Activated CD4-positive, alpha-beta T cell treated with anti-CD3 and anti-CD28 coated beads, Interleukin-10, Interleukin-2, amounts not matched to agents 100 ng/mL and 50 ng/mL, durations not matched to agents 16 hours and 8 hours (primary cell): ENCODE measurements around the gene KIAA0930.

Experiments used
- DNase-seq: peaks from one replicate; pipeline ENCODE4 v3.0.0-alpha.2; 2020

KIAA0930 gene

DNA sequence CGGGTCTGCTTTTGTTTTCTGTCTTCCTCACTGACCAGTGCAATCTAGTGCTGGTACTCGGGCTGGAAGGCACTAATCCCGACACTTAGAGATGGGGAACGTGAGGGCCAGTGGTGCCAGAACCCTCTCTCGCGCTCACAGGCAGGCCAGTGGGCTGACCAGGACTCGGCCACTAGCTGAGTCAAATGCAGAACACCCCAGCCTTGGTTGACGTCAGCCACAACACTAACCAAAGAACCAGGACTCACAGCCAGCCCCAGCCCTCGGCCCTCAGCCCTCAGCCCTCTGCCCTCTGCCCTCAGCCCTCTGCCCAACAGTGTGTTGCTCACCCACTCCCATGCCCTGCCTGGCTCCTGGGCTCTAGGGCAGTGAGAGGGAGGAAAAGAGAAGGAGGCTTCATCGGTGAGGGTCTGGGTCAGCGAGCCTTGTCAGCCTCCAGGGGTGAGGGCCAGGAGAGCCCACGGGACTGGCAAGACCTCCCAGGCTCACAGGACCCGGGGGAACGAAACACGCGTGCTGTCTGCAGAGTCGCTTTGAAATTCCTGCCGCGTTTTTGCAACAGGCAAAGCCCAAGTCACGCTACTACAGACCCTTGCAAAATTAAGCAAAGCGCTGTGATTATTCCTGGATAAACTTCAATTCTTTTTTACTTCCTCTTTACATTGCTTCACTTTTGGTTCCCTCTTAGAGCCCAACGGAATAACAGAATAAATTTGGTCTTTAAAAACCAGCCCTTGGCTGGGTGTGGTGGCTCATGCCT is 27.5 kb downstream of the KIAA0930 start:
- DNase-seq = no peak

DNA sequence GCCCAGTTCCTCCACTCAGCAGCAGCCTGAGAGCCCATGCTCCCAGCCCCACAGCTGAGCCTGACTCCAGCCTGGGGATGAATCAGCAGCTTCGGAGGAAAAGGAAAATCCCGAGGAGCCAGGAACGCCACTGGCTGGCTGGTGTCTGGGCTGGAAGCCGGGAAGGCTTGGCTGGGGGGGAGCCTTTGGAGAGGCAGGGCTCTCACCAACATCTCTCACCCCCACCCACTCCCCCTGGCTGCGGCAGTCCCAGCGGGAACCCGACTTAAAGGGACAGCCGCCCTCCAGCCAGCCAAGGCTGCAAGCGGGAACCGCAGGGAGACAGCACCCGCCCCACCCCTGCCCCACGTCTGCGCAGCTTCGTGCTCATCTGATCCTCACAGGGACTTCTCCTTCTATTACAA is 28.4 kb downstream of the KIAA0930 start:
- no peak for DNase-seq

DNA sequence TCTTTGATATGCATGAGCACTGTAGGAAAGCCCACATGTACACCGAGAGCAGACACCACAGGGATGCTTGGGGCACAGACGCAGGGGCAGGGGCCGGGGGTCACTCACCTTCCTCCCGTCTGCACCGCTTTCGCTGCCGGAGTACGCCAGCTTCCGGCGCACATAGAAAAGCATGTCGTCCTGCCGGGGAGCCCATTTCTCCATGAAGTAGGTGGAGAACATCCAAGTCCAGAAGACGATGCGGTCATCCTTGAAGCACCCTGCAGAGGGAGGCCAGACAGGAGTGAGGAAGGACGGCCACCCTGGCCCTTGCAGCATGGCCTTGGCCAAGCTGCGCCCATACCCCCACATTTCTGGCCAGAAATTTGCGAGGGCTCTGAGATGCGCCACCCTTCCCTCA is 28.8 kb downstream of the KIAA0930 start:
- no peak for DNase-seq

DNA sequence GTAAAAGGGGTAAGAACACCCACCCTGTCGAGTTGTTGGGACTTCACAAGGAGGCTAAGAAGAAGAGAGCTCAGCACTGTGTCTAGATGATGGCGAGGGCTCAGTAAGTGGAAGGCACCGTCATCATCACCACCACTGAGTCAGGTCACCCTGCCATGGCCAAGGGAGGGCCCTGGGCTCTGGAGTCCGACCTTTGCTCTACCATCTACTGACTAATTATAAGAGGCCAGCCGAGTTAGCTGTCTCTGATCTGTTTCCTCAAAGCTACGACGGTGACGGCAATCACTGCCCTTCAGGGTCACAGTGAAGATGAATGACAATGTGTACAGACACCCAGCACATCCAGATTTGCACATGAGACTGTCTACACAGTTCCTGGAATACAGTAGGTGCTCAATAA is 29.3 kb downstream of the KIAA0930 start:
- DNase-seq = no peak

DNA sequence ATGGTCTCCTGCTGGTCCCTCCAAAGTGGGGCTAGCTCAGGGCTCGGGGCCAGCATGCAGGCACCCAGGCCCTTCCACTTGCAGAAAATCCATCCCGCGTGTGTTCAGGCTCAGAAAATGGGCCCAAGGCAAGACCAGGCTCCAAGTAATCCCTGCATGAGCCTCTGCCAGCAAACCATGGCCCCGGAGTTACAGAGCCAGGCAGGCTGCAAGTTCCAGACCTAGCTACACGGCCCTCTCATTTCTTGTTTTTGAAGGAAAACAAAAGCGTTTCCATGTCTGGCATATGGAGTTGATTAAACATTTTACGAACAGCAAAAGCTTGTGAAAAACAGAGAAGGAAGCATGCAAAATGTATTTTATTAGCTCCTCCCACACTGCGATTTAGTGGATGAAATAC is 29.7 kb downstream of the KIAA0930 start:
- no peak for DNase-seq

DNA sequence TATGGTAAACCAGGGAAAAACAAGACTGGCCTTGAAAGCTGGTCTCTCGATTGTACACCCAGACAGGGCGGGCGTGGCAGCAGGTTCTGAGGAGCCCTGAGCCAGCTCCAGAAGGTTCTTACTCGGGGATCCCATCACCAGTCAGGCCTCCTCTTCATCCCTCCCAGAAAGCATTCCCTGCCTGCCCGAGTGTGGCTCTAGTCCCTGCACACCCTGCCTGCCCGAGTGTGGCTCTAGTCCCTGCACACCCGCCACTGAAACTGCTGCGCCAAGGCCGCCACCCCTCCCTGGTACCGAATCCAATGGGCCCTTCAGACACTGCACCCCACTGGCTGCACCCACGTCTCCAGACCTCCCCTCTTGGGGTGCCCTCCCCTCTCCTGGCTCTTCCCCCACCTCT is 30.1 kb downstream of the KIAA0930 start:
- no peak for DNase-seq

DNA sequence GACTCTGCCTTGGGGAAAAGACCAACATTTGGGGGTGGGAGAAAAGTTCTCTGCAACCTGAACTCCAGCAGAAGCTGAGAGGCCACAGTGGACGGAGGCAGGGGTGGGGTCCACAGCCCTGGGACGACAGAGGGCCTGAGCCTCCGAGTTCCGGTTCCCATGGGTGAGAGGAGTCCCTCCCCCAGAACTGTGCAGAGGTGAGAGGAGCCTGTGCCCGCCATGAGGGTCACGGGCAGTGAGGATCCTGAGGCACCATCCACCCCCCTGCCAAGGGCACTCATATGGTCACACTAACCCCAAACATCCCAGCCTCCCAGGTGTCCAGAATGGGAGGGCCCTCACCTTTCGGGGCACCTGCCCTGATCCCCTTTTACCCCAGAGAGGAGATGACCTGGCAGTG is 30.5 kb downstream of the KIAA0930 start:
- no peak for DNase-seq

DNA sequence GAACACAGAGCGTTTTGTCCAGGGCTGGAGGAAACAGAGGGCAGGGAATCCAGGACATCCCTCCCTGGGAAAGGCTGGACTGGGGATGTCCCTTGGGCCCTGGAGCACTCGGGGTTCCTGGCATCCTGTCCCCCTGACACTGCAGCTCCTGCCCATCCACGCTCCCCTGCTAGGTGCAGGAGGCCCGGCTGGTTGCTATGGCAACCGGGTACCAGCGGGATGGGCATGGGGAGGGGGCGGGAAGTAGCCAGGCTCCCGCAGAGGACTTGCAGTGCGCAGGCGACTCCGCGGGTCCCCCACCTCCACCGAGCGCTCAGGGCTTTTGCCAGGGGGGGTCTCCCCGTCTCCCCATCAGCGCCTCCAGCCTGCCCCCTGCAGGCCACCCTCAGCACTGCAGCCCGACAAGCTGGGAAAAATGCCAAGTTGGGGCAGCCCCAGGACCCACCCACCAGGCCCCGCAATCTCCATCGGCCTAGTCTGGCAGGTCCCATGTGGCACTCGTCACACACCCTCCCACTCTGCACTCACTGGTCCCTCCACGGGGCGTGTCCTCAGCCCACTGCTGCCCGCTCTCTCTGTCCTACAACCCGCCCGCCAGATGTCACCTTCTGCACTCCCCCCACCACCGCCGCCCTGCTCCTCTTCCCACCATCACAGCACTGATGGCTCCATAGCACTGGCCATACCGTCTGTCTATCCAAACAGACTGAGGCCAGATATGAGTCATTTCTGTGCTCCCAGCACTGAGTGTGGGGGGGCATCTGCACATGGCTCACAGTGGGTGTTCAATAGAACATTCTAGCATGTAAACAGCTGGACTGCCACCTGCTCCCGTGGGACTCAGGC is 31.5 kb downstream of the KIAA0930 start:
- peak; percentile 12 for DNase-seq

DNA sequence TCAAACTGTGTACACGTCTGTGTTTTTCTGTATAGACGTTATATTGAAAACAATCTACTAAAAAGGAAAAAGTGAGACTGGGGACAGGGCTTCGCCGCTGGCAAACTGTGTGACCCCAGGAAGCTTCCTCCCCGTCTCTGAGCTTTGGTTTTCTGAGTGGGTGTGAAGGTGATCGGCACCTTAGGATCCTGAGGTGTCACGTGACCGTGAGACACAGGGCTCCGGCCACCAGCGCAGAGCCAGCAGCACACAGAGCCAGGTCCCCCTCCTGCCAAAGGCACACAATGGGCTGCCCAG is 32.0 kb downstream of the KIAA0930 start:
- DNase-seq = no peak

DNA sequence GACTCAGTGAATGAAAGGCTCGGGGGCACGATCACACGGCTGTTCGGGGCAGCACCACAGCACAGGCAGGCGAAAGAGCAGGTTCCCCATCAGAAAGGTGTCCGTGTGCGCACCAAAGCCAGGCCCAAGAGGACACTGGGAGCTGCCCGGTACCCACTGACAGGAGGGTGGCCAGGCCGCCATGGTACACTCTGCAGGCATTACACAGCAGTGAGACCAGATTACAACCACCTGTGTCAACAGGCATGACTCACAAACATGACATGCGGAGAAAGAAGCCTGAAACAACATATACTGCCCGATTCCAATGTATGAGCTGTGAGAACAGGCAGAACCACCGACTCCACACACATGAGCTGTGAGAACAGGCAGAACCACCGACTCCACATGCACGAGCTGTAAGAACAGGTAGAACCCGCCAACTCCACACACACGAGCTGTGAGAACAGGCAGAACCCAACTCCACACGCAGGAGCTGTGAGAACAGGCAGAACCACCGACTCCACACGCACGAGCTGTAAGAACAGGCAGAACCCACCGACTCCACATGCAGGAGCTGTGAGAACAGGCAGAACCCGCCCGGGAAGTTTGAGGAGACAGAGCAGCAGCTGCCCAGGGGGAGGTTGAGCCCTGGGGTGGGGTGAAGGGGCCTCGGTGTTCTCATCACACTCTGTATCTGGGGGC is 32.6 kb downstream of the KIAA0930 start:
- DNase-seq = no peak

DNA sequence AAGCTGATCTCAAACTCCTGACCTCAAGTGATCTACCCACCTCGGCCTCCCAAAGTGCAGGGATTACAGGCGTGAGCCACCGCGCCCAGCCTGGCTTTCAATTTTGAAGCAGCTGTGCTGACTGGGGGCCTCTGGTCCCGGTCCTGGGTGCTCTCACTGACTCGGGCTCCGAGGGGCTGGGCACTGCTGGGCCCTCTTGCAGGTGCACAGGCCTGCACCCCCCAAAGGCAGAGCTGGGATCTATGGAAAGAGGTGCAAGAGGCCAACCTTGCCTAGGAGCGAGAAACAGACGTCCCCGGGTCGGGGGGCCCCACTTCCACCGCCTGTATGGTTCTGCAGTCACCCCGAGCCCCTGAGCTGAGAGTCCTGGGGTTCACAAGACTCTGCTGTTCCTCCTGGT is 33.2 kb downstream of the KIAA0930 start:
- no peak for DNase-seq

DNA sequence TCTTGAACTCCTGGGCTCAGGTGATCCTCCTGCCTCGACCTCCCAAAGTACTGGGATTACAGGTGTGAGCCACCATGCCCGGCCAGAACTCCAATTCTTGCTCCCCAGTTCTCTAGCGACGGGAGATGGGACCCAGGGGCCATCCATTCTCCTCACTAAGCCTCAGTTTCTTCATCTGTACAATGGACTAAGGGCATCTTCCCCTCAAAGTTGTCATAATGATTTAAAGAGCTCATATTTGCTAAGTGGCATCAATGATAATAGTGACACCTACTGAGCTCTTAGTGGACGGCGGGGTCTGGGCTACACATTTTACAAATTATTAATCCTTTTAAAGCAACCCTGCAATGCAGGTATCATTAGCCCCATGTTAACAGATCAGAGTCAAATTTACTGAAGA is 34.5 kb downstream of the KIAA0930 start:
- DNase-seq = no peak

DNA sequence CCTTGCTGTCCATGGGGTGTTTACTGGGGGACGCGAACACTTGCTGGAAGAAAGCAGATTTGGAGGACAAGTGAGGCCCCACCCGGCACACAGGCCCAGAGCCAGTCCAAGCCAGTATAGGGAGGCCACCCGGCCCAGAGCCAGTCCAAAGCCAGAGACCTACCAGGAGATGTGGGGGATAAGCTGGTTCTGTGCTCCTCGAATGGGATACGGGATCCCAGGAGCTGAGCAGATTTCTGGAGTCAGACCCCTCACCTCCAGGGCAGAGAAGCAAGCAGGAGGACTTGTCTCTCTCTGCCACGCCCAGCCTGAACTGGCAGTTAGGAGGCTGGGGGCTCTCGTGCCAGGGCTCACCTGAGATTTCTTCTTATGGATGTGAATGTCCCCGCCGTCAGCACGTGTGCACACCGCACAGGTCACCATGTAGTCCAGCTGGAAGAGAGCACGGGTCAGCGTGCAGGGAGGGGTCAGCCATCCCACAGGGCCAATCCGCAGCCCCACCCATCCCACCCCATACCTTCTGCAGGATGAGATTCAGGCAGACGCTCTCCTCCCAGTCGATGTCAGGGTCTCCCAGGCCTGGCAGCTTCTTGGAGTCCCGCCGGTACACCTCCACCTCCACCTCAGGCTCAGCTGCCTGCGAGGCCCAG is 35.3 kb downstream of the KIAA0930 start:
- DNase-seq = no peak

DNA sequence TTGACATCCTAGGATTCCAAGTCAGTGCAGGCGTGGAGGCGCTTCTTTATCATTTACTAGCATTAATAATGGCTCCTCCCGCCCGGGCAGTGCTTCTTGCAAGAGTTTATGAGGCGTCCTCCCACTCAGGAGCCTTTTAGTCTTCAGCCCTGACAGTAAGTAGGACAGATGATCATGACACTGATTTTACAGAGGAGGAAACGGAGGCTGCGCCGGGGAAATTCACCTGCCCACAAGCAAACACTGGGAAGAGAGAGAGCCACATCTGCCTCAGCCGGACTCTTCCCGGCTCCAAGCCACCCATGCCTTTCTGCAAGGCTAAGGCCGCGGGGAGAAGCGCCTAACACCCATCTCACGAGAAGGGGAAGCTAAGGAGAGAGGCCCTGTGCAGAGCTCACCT is 35.9 kb downstream of the KIAA0930 start:
- DNase-seq = no peak

DNA sequence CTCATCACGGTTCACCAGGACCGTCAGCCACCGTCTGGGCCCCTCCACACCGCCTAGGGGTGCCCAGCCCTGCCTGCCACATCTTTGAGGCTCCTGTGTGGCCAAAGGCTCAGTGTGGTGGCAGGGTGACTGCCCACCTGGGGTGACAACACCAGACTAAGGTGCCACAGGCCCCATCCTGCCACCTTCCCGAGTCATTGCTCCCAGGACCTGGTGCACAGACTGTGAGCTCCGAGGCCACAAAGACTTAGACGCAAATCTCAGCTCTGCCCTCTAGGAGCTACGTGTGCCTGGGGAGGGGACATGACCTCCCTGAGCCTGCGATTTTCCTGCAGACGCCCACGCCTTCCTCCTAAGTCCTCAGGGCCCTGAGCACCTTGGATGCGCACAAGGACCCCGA is 36.5 kb downstream of the KIAA0930 start:
- DNase-seq = no peak

DNA sequence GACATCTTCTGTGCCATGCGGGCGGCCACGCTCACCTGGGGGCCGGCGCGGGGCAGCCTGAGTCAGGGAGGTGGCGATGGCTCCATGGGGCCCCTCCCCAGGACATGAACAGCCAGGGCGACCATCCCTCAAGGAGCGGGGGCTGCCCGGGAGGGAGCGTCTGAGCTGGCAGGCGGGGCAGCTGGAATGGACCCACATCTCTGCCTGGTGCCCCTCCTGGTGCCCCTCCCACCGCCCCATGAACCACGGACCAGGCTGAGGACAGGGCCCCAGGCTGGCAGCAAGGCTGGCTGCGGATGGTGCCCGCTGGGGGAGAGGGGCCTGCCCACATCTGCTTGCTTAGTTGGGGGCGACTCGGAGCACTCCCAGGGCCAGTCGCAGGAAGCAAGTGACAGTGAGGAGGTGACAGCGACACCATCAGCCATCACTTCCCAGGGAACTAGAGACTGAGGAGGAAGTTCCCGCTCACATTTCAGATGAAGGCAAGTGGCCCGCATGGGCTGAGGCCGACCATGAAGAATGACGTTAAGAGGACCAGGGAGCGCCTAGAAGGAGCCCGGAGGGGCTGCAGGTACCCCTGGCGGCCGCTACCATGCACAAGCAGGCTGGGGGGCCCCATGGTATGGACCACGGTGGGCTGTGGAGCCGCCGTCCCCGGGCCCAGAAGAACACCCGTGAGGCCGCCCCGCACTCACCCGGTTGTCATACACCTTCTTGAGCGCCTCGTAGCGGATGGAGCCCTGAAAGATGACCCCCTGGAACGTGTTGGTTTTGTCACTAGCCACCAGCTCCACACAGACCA is 37.3 kb downstream of the KIAA0930 start:
- DNase-seq = no peak

DNA sequence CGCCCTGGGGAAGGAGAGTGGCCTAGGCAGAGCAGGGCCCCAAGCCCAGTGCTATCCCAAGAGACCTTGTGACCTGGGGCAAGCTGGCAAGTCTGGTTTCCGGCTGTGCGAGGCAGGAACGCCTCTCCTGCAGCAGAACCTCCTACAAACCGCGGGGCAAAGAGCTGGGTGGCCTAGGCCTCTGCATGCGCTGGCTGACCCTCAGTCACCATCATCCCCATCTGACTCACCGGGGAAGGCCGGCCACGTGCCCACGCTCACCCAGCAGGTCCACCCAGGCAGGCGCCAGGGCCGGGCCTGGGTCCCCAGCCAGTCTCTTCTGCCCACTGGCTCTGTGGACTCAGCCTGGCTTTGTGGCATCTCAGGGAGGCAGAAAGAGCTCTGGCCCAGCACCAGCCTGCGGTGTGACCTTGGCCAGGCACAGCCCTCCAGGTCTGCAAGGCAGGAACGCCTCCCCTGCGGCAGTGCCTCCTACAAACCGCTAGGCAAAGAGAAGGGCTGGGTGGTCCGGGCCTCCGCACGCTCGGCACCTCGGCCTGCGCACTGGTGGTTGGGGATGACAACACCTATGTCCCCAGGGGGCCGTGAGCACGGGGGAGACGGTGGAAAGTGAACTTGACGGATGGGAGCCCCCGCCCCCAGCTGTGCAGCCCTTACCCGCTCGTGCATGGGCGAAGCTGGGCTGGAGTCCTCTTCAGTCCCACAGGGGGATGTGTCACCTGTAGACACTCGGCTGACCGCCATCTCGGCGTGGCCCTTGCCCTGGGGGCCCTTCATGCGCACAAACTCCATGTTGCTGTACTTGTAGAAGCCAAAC is 38.2 kb downstream of the KIAA0930 start:
- no peak for DNase-seq

DNA sequence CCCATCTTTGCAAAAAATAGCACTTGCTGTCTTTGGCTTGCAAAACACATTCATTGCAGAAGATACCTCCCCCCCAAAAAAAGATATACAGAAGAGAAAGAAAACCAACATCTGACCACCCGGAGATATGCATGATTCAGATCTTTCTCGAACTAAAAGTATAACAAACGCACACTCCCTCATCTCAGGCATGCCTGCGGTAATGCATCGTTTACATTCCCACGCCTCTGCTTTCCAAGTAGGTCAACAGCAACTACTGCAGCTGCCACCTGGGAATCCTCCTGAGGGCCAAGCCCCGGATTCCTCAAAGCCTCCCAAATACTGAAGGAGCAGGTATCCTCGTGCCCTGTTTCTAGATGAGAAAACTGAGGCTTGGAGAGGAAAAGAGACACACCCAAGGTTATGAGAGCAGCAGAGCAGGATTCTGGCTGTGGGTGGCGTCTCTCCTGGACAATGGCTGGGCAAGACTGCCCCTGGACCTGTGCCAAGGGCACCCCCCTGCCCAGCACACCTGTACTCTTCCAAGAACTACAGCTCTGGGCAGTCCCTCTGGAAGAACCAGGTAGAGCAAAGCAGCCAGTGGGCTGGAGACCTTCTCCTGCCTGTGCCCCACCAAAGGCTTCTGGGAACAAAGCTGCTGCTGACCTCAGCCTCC is 38.9 kb downstream of the KIAA0930 start:
- DNase-seq = no peak

DNA sequence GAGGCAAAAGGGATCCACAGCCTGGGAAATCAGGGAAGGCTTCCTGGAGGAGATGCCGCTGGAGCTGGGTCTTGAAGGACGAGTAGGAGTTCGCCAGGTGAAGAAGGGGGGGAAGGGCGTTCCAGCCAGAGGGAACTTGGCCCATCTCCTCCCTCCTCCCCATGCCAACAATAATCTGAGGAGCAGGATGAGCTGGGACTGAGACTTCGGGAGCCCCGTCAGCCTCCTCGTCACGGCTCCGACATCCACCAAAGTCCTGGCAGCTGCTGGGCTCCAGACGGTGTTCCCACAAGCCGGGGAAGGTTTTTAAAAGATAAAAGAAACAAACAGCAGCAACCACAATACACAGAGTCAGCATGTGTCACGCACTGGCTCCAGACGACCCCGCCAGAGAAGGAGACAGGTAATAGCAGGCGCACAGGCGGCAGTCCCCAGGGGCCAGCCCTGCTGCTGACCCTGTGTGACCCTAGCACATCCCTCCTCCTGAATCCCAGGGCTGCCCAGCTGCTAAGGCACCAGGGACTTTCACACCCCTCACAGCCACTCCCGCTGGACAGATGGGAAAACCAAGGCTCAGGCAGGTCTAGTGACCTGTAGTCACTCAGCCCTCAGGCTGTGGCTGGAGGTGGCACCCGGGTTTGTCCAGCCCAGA is 39.7 kb downstream of the KIAA0930 start:
- no peak for DNase-seq

DNA sequence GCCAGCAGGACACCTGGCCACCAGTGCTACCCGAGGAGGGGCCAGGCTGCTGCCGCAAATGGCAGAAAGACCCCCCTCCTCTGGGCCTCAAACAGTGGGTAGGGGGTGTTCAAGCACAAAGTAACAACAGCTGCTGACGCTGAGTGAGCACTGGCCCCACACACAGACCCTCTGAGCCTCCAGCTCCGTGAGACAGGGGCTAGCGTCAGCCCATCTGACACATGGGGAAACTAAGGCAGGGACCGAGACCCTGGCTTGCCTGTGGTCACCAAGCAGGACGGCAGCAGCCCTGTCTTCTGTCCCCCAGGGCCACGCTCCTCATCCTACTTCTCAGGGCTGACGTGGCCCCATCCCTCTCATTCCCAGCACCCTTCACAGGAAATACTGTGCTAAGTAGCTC is 40.5 kb downstream of the KIAA0930 start:
- no peak for DNase-seq

DNA sequence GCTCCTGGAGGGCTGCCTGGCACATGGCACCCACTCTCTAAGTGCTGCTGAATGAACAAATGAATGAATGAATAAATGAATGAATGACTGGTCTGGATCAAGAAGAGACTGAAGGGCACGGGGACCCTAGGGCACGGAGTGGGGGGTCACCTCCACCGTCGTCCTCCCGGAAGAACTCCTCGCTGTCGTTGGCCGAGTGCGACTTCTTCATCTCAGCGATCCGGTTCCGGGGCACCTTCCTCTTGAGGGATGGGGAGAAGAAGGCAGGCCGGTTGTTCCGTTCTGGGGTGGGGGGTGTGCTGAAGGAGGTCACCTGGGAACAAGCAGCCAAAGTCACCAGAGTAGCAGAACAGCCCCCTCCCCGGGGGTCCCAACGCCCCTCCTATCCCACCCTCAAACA is 41.0 kb downstream of the KIAA0930 start:
- no peak for DNase-seq
